HepG2 (cell line): ENCODE measurements around the gene FUBP3. TPM values are rescaled to one million over a fixed set of nuclear protein-coding genes. Genes with fewer than 3 reads are reported as not detected.

Experiments used
- FOSL1 ChIP-seq: sonication (generic); formaldehyde crosslinking; IDR thresholded peaks from 2 replicates; pipeline ENCODE4 v1.9.0; 2021; ENCODE audit warnings: missing genetic modification reagents, borderline replicate concordance
- HNF4A ChIP-seq: sonication (generic); formaldehyde crosslinking; IDR thresholded peaks from 2 replicates; pipeline ENCODE4 v1.4.0; 2020; ENCODE audit warnings: missing genetic modification reagents
- JUND ChIP-seq: sonication (generic); formaldehyde crosslinking; IDR thresholded peaks from 2 replicates; pipeline ENCODE4 v1.8.0; 2022; ENCODE audit warnings: mild to moderate bottlenecking, missing genetic modification reagents
- KLF15 ChIP-seq: sonication (generic); formaldehyde crosslinking; IDR thresholded peaks from 2 replicates; pipeline ENCODE4 v1.8.1; 2023; ENCODE audit warnings: borderline replicate concordance, mild to moderate bottlenecking, inconsistent platforms, missing genetic modification reagents, mixed read lengths
- MED13 ChIP-seq: sonication (generic); formaldehyde crosslinking; IDR thresholded peaks from 2 replicates; pipeline ENCODE4 v1.5.0; 2020; ENCODE audit warnings: missing genetic modification reagents
- NR3C1 ChIP-seq: sonication (generic); formaldehyde crosslinking; IDR thresholded peaks from 2 replicates; pipeline ENCODE4 v1.4.0; 2020; ENCODE audit warnings: missing genetic modification reagents
- TAF1 ChIP-seq: sonication (generic); formaldehyde crosslinking; IDR thresholded peaks from 2 replicates; pipeline ENCODE4 v1.4.0; 2020; ENCODE audit warnings: missing genetic modification reagents
- ZIK1 ChIP-seq: sonication (generic); formaldehyde crosslinking; IDR thresholded peaks from 2 replicates; pipeline ENCODE4 v1.5.0; 2020; ENCODE audit warnings: mild to moderate bottlenecking, low read depth, missing genetic modification reagents, borderline replicate concordance
- ZNF530 ChIP-seq: sonication (generic); formaldehyde crosslinking; IDR thresholded peaks from 2 replicates; pipeline ENCODE4 v1.5.0; 2020; ENCODE audit warnings: low read depth, mild to moderate bottlenecking, missing genetic modification reagents
- ZNF614 ChIP-seq: IDR thresholded peaks from 2 replicates; pipeline ENCODE4 v1.6.1; 2018; ENCODE audit warnings: missing biosample characterization, missing genetic modification reagents, inconsistent platforms, borderline replicate concordance
- ZNF672 ChIP-seq: sonication (generic); formaldehyde crosslinking; IDR thresholded peaks from 2 replicates; pipeline ENCODE4 v1.8.1; 2022; ENCODE audit warnings: missing genetic modification reagents
- polyA plus RNA-seq, 8 experiments: library from polyadenylated mRNA; depleted of rRNA in 3 of 8; stranded (reverse) in 7 of 8; unstranded in 1 of 8; fragments of >200 nt; fragmentation: Illumina TruSeq in 4 of 8; extraction: Trizol in 4 of 8; gene quantifications; 2 replicates each; pipeline versions ENCODE4 v1.2.1 to v1.2.3, GENCODE V29; 2011 to 2016; ENCODE audit warnings: low read depth in 4 of 8, missing spikeins in 1 of 8, mixed read lengths in 1 of 8; ENCODE audit not compliant: insufficient read depth in 1 of 8
- total RNA-seq, 5 experiments: library from RNA; depleted of rRNA; stranded (reverse); fragments of >200 nt; fragmentation: Illumina TruSeq; extraction: Trizol; gene quantifications; 2 replicates each; pipeline ENCODE4 v1.2.3, GENCODE V29; 2016; ENCODE audit warnings: low read depth in 1 of 5
- TF ChIP-seq, protein P1 (sequence below): sonication (generic); formaldehyde crosslinking; IDR thresholded peaks from 2 replicates; pipeline ENCODE4 v1.4.0; 2020; ENCODE audit warnings: missing genetic modification reagents
- TF ChIP-seq, protein P2 (sequence below), 2 experiments: IDR thresholded peaks; 2 replicates each; pipeline ENCODE4 v1.6.1; 2011 to 2012; ENCODE audit warnings: low read length in 2 of 2, borderline replicate concordance in 1 of 2, low read depth in 1 of 2, mild to moderate bottlenecking in 1 of 2, moderate library complexity in 1 of 2

The FUBP3 gene
- total and polyA plus RNA-seq, 2 of the 13 experiments (the other 11 are each of a cell fraction or from before 2014, with no cell fraction given) = 28.7 to 40.0 TPM

DNA sequence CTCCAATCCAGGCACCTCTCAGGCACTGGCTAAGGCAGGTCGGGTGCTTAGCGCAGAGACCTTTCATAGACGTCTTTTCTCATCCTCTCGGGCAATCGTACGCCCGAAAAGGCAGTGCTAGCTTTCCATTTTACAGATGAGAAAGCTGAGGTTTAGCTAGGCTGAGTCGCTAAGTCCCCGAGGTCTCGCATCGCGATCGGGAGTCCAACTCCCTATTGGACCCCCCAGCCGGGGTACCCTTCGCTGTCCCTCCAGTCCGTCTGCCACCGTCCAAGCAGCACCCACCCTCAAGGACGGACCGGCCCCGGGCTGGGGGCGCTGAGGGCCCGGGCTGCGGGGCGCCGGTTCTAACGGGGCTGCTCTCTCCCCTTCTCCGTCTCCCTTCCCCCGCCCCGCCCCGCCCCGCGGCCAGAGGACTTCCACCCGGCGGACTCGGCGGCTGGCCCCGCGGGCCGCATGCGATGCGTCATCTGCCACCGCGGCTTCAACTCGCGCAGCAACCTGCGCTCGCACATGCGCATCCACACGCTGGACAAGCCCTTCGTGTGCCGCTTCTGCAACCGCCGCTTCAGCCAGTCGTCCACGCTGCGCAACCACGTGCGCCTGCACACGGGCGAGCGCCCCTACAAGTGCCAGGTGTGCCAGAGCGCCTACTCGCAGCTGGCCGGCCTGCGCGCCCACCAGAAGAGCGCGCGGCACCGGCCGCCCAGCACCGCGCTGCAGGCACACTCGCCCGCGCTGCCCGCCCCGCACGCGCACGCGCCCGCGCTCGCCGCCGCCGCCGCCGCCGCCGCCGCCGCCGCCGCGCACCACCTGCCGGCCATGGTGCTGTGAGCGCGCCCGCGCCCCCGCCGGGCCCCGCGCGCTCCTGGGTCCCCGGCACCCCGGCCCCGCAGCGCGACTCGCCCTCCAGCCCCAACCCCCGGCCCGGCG is 101.7 kb downstream of the FUBP3 start (continued):
- TF ChIP-seq ZIK1 (peak; percentile 68; the same call in 1 of the 2 replicates), ZNF530 (CRISPR knock-in tag) (no peak), TAF1 (CRISPR knock-in tag) (0 out of 2 replicates have a peak, but pooled peaks have one; percentile 31), NR3C1 (CRISPR knock-in tag) (no peak), JUND (CRISPR knock-in tag) (0 out of 2 replicates have a peak, but pooled peaks have one; percentile 40), MED13 (CRISPR knock-in tag) (peak; percentile 68; the same call in 1 of the 2 replicates), ZNF672 (CRISPR knock-in tag) (no peak), ZNF614 (peak; percentile 43; the same call in 1 of the 2 replicates), HNF4A (CRISPR knock-in tag) (no peak), KLF15 (CRISPR knock-in tag) (peak; percentile 77; the same call in 1 of the 2 replicates), FOSL1 (CRISPR knock-in tag) (peak; percentile 56)
- TF ChIP-seq, protein P1, sequence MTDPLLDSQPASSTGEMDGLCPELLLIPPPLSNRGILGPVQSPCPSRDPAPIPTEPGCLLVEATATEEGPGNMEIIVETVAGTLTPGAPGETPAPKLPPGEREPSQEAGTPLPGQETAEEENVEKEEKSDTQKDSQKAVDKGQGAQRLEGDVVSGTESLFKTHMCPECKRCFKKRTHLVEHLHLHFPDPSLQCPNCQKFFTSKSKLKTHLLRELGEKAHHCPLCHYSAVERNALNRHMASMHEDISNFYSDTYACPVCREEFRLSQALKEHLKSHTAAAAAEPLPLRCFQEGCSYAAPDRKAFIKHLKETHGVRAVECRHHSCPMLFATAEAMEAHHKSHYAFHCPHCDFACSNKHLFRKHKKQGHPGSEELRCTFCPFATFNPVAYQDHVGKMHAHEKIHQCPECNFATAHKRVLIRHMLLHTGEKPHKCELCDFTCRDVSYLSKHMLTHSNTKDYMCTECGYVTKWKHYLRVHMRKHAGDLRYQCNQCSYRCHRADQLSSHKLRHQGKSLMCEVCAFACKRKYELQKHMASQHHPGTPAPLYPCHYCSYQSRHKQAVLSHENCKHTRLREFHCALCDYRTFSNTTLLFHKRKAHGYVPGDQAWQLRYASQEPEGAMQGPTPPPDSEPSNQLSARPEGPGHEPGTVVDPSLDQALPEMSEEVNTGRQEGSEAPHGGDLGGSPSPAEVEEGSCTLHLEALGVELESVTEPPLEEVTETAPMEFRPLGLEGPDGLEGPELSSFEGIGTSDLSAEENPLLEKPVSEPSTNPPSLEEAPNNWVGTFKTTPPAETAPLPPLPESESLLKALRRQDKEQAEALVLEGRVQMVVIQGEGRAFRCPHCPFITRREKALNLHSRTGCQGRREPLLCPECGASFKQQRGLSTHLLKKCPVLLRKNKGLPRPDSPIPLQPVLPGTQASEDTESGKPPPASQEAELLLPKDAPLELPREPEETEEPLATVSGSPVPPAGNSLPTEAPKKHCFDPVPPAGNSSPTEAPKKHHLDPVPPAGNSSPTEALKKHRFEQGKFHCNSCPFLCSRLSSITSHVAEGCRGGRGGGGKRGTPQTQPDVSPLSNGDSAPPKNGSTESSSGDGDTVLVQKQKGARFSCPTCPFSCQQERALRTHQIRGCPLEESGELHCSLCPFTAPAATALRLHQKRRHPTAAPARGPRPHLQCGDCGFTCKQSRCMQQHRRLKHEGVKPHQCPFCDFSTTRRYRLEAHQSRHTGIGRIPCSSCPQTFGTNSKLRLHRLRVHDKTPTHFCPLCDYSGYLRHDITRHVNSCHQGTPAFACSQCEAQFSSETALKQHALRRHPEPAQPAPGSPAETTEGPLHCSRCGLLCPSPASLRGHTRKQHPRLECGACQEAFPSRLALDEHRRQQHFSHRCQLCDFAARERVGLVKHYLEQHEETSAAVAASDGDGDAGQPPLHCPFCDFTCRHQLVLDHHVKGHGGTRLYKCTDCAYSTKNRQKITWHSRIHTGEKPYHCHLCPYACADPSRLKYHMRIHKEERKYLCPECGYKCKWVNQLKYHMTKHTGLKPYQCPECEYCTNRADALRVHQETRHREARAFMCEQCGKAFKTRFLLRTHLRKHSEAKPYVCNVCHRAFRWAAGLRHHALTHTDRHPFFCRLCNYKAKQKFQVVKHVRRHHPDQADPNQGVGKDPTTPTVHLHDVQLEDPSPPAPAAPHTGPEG = peak; percentile 84; the same call in 1 of the 2 replicates
- TF ChIP-seq, protein P2, sequence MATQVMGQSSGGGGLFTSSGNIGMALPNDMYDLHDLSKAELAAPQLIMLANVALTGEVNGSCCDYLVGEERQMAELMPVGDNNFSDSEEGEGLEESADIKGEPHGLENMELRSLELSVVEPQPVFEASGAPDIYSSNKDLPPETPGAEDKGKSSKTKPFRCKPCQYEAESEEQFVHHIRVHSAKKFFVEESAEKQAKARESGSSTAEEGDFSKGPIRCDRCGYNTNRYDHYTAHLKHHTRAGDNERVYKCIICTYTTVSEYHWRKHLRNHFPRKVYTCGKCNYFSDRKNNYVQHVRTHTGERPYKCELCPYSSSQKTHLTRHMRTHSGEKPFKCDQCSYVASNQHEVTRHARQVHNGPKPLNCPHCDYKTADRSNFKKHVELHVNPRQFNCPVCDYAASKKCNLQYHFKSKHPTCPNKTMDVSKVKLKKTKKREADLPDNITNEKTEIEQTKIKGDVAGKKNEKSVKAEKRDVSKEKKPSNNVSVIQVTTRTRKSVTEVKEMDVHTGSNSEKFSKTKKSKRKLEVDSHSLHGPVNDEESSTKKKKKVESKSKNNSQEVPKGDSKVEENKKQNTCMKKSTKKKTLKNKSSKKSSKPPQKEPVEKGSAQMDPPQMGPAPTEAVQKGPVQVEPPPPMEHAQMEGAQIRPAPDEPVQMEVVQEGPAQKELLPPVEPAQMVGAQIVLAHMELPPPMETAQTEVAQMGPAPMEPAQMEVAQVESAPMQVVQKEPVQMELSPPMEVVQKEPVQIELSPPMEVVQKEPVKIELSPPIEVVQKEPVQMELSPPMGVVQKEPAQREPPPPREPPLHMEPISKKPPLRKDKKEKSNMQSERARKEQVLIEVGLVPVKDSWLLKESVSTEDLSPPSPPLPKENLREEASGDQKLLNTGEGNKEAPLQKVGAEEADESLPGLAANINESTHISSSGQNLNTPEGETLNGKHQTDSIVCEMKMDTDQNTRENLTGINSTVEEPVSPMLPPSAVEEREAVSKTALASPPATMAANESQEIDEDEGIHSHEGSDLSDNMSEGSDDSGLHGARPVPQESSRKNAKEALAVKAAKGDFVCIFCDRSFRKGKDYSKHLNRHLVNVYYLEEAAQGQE (IDR thresholded peaks at IDR 0.05; ENCODE audit: borderline replicate concordance in 1 of 2, low read depth in 1 of 2, low read length in 2 of 2) = no peak
